ENCODE measurements around the gene STEAP3. TPM values are rescaled to one million over a fixed set of nuclear protein-coding genes. Genes with fewer than 3 reads are reported as not detected.

The STEAP3 gene
- total RNA-seq, 1 experiment from 2014 or later: 32.3 TPM

DNA sequence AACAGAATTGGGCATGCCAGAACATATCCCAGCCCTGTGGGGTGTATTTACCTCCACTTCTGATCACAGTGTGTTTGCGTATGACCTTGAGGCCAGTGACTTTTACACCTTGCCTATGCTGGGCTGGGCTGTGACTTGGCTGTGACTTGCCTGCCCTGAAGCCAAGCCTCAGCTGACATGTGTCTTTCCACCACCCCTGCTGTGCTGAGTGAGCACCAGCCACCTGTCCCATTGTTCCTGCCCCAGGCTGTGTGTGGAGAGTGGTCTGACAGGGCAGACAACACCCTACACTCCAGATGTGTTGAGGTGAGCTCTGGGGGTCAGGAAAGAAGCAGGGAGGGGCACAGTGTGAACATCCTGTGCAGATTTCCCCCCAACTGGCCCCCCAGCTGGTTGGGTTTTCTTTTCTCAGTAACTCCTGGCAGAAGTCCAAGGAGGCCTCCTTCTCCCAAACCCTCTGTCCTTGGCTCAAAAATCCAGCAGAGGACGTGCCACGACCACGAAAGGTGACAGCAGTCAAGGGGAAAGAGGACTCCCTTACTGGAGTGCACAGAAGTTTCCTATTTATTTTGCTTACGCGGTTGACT lies 5.1 kb upstream of the STEAP3 start:
- Histone ChIP-seq H3K4me1 (ENCODE audit: control insufficient read depth in 1 of 2, insufficient read depth in 2 of 2, low read length in 2 of 2) (peaks cover 22 to 30% of the 10 kb centered on the region in 2 experiments; a peak in 3 of 4 replicates), H3K36me3 (ENCODE audit: control insufficient read depth in 1 of 2, insufficient read depth in 2 of 2, low read length in 2 of 2) (no peaks in the 10 kb centered on the region), H3K27me3 (ENCODE audit: insufficient read depth, low read length) (no peaks in the 10 kb centered on the region), H3K4me3 (replicated peaks in 1 of 2; ENCODE audit: low read depth in 1 of 2, low read length in 2 of 2) (no peak overlapping the region), H3K4me2 (ENCODE audit: low read length) (peak overlapping the region; percentile 26), H3K79me2 (ENCODE audit: insufficient read depth, low read length) (no peaks in the 10 kb centered on the region), H3K9ac (ENCODE audit: low read length) (no peak overlapping the region; the same call in 1 of the 2 replicates), H3K27ac (ENCODE audit: low read depth, low read length) (peak overlapping the region; percentile 14; the same call in 1 of the 2 replicates), H4K20me1 (ENCODE audit: insufficient read depth) (no peaks in the 10 kb centered on the region), H3K9me2 (ENCODE audit: insufficient read depth) (no peaks in the 10 kb centered on the region), H2AFZ (ENCODE audit: low read depth, low read length, poor library complexity, severe bottlenecking) (no peak overlapping the region), H3K9me3 (ENCODE audit: control insufficient read depth in 1 of 2, insufficient read depth in 1 of 2, low read depth in 1 of 2, low read length in 2 of 2) (no peaks in the 10 kb centered on the region)
- no TSS peak for BruUV-seq (replicated peaks)
- peak; percentile 40 for DNase-seq (ENCODE audit: low read depth, low spot score)
- TF ChIP-seq, protein P1, sequence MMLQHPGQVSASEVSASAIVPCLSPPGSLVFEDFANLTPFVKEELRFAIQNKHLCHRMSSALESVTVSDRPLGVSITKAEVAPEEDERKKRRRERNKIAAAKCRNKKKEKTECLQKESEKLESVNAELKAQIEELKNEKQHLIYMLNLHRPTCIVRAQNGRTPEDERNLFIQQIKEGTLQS (IDR thresholded peaks at IDR 0.05): no peak
- TF ChIP-seq, protein P2, sequence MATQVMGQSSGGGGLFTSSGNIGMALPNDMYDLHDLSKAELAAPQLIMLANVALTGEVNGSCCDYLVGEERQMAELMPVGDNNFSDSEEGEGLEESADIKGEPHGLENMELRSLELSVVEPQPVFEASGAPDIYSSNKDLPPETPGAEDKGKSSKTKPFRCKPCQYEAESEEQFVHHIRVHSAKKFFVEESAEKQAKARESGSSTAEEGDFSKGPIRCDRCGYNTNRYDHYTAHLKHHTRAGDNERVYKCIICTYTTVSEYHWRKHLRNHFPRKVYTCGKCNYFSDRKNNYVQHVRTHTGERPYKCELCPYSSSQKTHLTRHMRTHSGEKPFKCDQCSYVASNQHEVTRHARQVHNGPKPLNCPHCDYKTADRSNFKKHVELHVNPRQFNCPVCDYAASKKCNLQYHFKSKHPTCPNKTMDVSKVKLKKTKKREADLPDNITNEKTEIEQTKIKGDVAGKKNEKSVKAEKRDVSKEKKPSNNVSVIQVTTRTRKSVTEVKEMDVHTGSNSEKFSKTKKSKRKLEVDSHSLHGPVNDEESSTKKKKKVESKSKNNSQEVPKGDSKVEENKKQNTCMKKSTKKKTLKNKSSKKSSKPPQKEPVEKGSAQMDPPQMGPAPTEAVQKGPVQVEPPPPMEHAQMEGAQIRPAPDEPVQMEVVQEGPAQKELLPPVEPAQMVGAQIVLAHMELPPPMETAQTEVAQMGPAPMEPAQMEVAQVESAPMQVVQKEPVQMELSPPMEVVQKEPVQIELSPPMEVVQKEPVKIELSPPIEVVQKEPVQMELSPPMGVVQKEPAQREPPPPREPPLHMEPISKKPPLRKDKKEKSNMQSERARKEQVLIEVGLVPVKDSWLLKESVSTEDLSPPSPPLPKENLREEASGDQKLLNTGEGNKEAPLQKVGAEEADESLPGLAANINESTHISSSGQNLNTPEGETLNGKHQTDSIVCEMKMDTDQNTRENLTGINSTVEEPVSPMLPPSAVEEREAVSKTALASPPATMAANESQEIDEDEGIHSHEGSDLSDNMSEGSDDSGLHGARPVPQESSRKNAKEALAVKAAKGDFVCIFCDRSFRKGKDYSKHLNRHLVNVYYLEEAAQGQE (IDR thresholded peaks at IDR 0.05; ENCODE audit: low read depth): no peak
- TF ChIP-seq, protein P3, sequence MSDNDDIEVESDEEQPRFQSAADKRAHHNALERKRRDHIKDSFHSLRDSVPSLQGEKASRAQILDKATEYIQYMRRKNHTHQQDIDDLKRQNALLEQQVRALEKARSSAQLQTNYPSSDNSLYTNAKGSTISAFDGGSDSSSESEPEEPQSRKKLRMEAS (IDR thresholded peaks at IDR 0.05): peak; percentile 49; the same call in 1 of the 2 replicates
- no peak for TF ChIP-seq SP1 (IDR thresholded peaks at IDR 0.05; ENCODE audit: low read depth)
- no peak; the same call in 1 of the 2 replicates for TF ChIP-seq FOSL1 (IDR thresholded peaks at IDR 0.05; ENCODE audit: low read depth)
- TF ChIP-seq POLR2A (IDR thresholded peaks at IDR 0.05; ENCODE audit: borderline replicate concordance, extremely low read depth, insufficient read depth, insufficient read length): no peak
- no peak for TF ChIP-seq CBX3 (IDR thresholded peaks at IDR 0.05; ENCODE audit: low read depth)
- peak; percentile 86 for TF ChIP-seq RAD21 (IDR thresholded peaks at IDR 0.05; ENCODE audit: low read depth)
- TF ChIP-seq, protein P4, sequence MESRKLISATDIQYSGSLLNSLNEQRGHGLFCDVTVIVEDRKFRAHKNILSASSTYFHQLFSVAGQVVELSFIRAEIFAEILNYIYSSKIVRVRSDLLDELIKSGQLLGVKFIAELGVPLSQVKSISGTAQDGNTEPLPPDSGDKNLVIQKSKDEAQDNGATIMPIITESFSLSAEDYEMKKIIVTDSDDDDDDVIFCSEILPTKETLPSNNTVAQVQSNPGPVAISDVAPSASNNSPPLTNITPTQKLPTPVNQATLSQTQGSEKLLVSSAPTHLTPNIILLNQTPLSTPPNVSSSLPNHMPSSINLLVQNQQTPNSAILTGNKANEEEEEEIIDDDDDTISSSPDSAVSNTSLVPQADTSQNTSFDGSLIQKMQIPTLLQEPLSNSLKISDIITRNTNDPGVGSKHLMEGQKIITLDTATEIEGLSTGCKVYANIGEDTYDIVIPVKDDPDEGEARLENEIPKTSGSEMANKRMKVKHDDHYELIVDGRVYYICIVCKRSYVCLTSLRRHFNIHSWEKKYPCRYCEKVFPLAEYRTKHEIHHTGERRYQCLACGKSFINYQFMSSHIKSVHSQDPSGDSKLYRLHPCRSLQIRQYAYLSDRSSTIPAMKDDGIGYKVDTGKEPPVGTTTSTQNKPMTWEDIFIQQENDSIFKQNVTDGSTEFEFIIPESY (IDR thresholded peaks at IDR 0.05; ENCODE audit: extremely low read depth, insufficient replicate concordance, low read length): no peak
- no peak for TF ChIP-seq ELF1 (IDR thresholded peaks at IDR 0.05; ENCODE audit: borderline replicate concordance, low read depth)
- no peak for TF ChIP-seq EZH2phosphoT487 (IDR thresholded peaks at IDR 0.05; ENCODE audit: borderline replicate concordance)
- TF ChIP-seq EGR1 (IDR thresholded peaks at IDR 0.05; ENCODE audit: low read depth): no peak
- TF ChIP-seq SRF (IDR thresholded peaks at IDR 0.05; ENCODE audit: low read depth): no peak
- TF ChIP-seq EZH2 (IDR thresholded peaks at IDR 0.05): no peak
- TF ChIP-seq POLR2AphosphoS5 (IDR thresholded peaks at IDR 0.05; ENCODE audit: low read depth, low read length): peak; percentile 26; the same call in 1 of the 2 replicates
- no peak for TF ChIP-seq CEBPB (IDR thresholded peaks at IDR 0.05; ENCODE audit: low read depth)
- TF ChIP-seq, protein P5, sequence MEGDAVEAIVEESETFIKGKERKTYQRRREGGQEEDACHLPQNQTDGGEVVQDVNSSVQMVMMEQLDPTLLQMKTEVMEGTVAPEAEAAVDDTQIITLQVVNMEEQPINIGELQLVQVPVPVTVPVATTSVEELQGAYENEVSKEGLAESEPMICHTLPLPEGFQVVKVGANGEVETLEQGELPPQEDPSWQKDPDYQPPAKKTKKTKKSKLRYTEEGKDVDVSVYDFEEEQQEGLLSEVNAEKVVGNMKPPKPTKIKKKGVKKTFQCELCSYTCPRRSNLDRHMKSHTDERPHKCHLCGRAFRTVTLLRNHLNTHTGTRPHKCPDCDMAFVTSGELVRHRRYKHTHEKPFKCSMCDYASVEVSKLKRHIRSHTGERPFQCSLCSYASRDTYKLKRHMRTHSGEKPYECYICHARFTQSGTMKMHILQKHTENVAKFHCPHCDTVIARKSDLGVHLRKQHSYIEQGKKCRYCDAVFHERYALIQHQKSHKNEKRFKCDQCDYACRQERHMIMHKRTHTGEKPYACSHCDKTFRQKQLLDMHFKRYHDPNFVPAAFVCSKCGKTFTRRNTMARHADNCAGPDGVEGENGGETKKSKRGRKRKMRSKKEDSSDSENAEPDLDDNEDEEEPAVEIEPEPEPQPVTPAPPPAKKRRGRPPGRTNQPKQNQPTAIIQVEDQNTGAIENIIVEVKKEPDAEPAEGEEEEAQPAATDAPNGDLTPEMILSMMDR (IDR thresholded peaks at IDR 0.05 in 2 of 3, conservative IDR thresholded peaks at IDR 0.05 in 1 of 3; ENCODE audit: borderline replicate concordance in 1 of 3, insufficient read depth in 1 of 3, low read depth in 2 of 3, low read length in 2 of 3): peak in 2 of 3 experiments; percentile 53 to 77; a peak in 5 of 6 replicates
- no peak for TF ChIP-seq ZNF274 (IDR thresholded peaks at IDR 0.05; ENCODE audit: low read depth, low read length)
- ATAC-seq: peak; percentile 35
- ChIA-PET RAD21 (ENCODE audit: low non-redundant PET in 1 of 2, low total read pairs in 2 of 2, uncharacterized antibody in 2 of 2, unreplicated experiment in 2 of 2) (no interaction called here), CTCF (interaction anchor here (0.6 to 2.9 kb wide), 3 partner anchors 46 to 190 kb away, joined by 3 to 12 read pairs (median 3); no protein-coding TSS in a partner anchor), POLR2A (no interaction called here)
- intact Hi-C loops (cut with micrococcal nuclease): loop anchor here (1.0 kb wide), 1 partner anchor 73 kb away; no protein-coding TSS in a partner anchor

Data from HCT116 (cell line).